ENCODE measurements around the gene NUP54.

NUP54 gene

GRCh38 chr4:76078033-76078613 lies 70.1 kb downstream of the NUP54 start:
- no peak overlapping the region for H3K4me3 ChIP-seq
- H3K27ac ChIP-seq: no peak overlapping the region

- H3K4me3 ChIP-seq: no peak overlapping the region
Observed at GRCh38 chr4:76074993-76075600, 73.1 kb downstream of the NUP54 start.

GRCh38 chr4:76074468-76074867 lies 73.7 kb downstream of the NUP54 start, which contains the start of gene ART3:
ART3 (plus strand) TSS chr4:76074709; CDS start chr4:76075890, 1,181 bp downstream.
- Histone ChIP-seq H3K4me3 (no peak within 1 kb of the TSS), H3K27ac (no peak within 1 kb of the TSS)

More at GRCh38 chr4:76074993-76075600, 73.1 kb downstream of the NUP54 start:
- H3K27ac ChIP-seq: no peak overlapping the region

GRCh38 chr4:76072760-76073159 lies 75.4 kb downstream of the NUP54 start:
- no peak overlapping the region for H3K27ac ChIP-seq
- no peak overlapping the region for H3K4me3 ChIP-seq

- H3K27ac ChIP-seq: no peak overlapping the region
- no peak overlapping the region for H3K4me3 ChIP-seq
Observed at GRCh38 chr4:76067652-76068286, 80.4 kb downstream of the NUP54 start.

- Histone ChIP-seq H3K4me3 (no peak overlapping the region), H3K27ac (no peak overlapping the region)
Observed at GRCh38 chr4:76066546-76066945, 81.7 kb downstream of the NUP54 start.
